Measurements from ENCODE around the gene ARFGAP1.

ARFGAP1 gene

DNA sequence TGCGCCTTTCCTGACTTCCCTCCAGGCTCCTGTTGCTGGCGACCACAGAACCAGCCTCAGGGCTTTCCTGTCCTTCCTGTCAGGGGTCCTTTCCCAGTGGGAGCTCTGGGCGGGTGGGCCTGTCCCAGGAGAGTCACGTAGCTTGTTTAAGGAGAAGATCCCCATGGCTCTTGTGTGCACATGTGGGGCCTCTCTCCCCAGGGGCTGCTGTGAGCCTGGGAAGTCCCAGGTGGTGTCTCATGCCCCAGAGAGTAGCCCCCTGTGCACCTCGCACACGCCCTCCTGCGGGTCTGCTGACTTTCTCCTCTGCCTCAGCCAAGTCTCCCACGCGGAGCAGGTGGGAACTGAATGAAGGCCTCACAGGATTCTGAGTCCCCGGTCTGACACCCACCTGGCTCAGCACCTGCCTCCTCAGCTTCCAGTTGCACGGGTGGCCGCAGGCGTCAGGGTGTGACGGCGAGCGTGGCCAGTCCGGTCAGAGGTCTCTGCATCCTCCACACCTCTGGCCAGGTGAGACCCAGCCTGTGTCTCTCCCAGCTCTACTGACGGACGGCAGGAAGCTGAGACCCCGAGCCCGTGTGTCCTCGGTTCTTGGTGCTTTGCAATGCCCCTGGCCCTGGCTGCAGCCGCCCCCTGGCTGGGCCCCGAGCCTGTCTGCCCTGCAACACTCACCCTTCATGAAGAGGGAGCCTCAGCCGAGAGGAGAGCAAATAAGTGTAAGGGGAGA lies 12.7 kb upstream of the ARFGAP1 start:
- TF ChIP-seq GATA1 (IDR thresholded peaks at IDR 0.05; ENCODE audit: low read depth, low read length), result no peak
- TF ChIP-seq POLR2A (IDR thresholded peaks at IDR 0.05; ENCODE audit: low read length), result no peak
- DNase-seq, result no peak

- TF ChIP-seq POLR2A (IDR thresholded peaks at IDR 0.05; ENCODE audit: low read length) (no peak), GATA1 (IDR thresholded peaks at IDR 0.05; ENCODE audit: low read depth, low read length) (no peak)
- DNase-seq, result no peak
Measured at GRCh38 chr20:63260521-63260920, 12.1 kb upstream of the ARFGAP1 start.

GRCh38 chr20:63261060-63261794 lies 11.4 kb upstream of the ARFGAP1 start:
- no peak for TF ChIP-seq GATA1 (IDR thresholded peaks at IDR 0.05; ENCODE audit: low read depth, low read length)
- TF ChIP-seq POLR2A (IDR thresholded peaks at IDR 0.05; ENCODE audit: low read length), result no peak
- DNase-seq, result no peak

DNA sequence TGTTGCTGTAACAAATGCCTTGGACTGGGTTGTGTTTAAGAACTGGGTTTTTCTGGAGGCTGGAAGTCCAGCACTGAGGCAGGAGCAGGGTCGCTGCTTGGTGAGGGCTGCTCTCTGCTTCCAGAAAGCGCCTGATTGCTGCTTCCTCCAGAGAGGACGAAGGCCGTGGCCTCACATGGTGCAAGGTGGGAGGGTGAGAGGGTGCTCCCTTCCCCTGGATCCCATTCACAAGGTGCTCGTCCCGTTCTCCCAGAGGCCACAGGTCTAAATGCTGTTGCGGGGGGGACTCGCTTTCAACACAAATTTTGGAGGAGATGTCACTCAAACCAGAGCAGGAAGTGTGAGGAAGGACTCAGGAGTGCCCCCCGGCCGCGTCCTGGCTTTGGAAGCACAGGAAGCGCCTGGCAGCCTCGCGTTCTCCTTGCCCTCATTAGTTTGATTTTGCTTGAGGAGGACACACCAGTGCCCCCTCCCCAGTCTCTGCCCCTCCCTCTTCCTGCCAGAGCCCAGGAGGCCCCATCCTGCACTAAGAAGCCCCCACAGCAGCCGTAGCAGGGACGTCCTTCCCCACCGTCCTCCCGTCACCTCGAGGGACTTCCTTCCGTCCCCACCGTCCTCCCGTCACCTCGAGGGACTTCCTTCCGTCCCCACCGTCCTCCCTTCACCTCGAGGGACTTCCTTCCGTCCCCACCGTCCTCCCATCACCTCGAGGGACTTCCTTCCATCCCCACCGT lies 10.7 kb upstream of the ARFGAP1 start:
- DNase-seq, result no peak
- TF ChIP-seq GATA1 (IDR thresholded peaks at IDR 0.05; ENCODE audit: low read depth, low read length) (no peak), POLR2A (IDR thresholded peaks at IDR 0.05; ENCODE audit: low read length) (no peak)

- no peak for DNase-seq
- TF ChIP-seq GATA1 (IDR thresholded peaks at IDR 0.05; ENCODE audit: low read depth, low read length), result no peak
- no peak for TF ChIP-seq POLR2A (IDR thresholded peaks at IDR 0.05; ENCODE audit: low read length)
Measured at GRCh38 chr20:63262836-63263235, 9.8 kb upstream of the ARFGAP1 start.

- DNase-seq, result peak in 1 of 2 experiments; percentile 41
- no peak for TF ChIP-seq POLR2A (IDR thresholded peaks at IDR 0.05; ENCODE audit: low read length)
- TF ChIP-seq GATA1 (IDR thresholded peaks at IDR 0.05; ENCODE audit: low read depth, low read length), result no peak
Measured at GRCh38 chr20:63264000-63264399, 8.6 kb upstream of the ARFGAP1 start.

GRCh38 chr20:63264519-63264918 lies 8.1 kb upstream of the ARFGAP1 start:
- no peak for DNase-seq
- no peak for TF ChIP-seq POLR2A (IDR thresholded peaks at IDR 0.05; ENCODE audit: low read length)
- no peak for TF ChIP-seq GATA1 (IDR thresholded peaks at IDR 0.05; ENCODE audit: low read depth, low read length)

- no peak for DNase-seq
- no peak for TF ChIP-seq GATA1 (IDR thresholded peaks at IDR 0.05; ENCODE audit: low read depth, low read length)
- TF ChIP-seq POLR2A (IDR thresholded peaks at IDR 0.05; ENCODE audit: low read length), result no peak
Measured at GRCh38 chr20:63265891-63266515, 6.6 kb upstream of the ARFGAP1 start.

- DNase-seq, result no peak
- no peak for TF ChIP-seq POLR2A (IDR thresholded peaks at IDR 0.05; ENCODE audit: low read length)
- TF ChIP-seq GATA1 (IDR thresholded peaks at IDR 0.05; ENCODE audit: low read depth, low read length), result no peak
Measured at GRCh38 chr20:63267691-63268090, 4.9 kb upstream of the ARFGAP1 start.

GRCh38 chr20:63268256-63268655 lies 4.4 kb upstream of the ARFGAP1 start:
- no peak for DNase-seq
- TF ChIP-seq POLR2A (IDR thresholded peaks at IDR 0.05; ENCODE audit: low read length), result no peak
- TF ChIP-seq GATA1 (IDR thresholded peaks at IDR 0.05; ENCODE audit: low read depth, low read length), result no peak

GRCh38 chr20:63268671-63269439 lies 3.8 kb upstream of the ARFGAP1 start:
- DNase-seq, result no peak
- TF ChIP-seq POLR2A (IDR thresholded peaks at IDR 0.05; ENCODE audit: low read length), result no peak
- TF ChIP-seq GATA1 (IDR thresholded peaks at IDR 0.05; ENCODE audit: low read depth, low read length), result no peak

- no peak for DNase-seq
- no peak for TF ChIP-seq POLR2A (IDR thresholded peaks at IDR 0.05; ENCODE audit: low read length)
- no peak for TF ChIP-seq GATA1 (IDR thresholded peaks at IDR 0.05; ENCODE audit: low read depth, low read length)
Measured at GRCh38 chr20:63269724-63270123, 2.9 kb upstream of the ARFGAP1 start.

Measured in erythroblast (primary cell).